Upper lobe of left lung (tissue), 6 donors: Measurements from ENCODE around the gene ERN2. TPM values are rescaled to one million over a fixed set of nuclear protein-coding genes. Genes with fewer than 3 reads are reported as not detected.
A peak's percentile ranks its signal among the peaks of the same experiment; 100 is the strongest.

Experiments used
- ATAC-seq, 2 donors: fragments of 200-7000 bp; cut with Tn5 transposase; one replicate each; pipeline ENCODE4 v1.9.1; 2022; ENCODE audit warnings: mild to moderate bottlenecking in 2 of 2, moderate library complexity in 2 of 2; ENCODE audit not compliant: low FRiP score in 2 of 2
- DNase-seq, 2 donors: peaks; one replicate each; pipeline ENCODE4 v3.0.0-alpha.2; 2019 to 2020
- H3K27ac ChIP-seq, 4 donors: fragments of 200-600 bp; sonication (generic); one replicate each; pipeline ENCODE4 v1.5.1; 2016 to 2019
- H3K27me3 ChIP-seq, 4 donors: fragments of 200-600 bp; sonication (generic); one replicate each; pipeline ENCODE4 v1.5.1; 2017 to 2019
- H3K36me3 ChIP-seq, 4 donors: fragments of 200-600 bp; sonication (generic); one replicate each; pipeline ENCODE4 v1.5.1; 2016 to 2019
- H3K4me1 ChIP-seq, 4 donors: fragments of 200-600 bp; sonication (generic); one replicate each; pipeline ENCODE4 v1.5.1; 2018 to 2019
- H3K4me3 ChIP-seq, 4 donors: fragments of 200-600 bp; sonication (generic); one replicate each; pipeline ENCODE4 v1.5.1; 2017 to 2019; ENCODE audit warnings: mild to moderate bottlenecking in 2 of 4, moderate library complexity in 1 of 4
- H3K9me3 ChIP-seq, 4 donors: fragments of 200-600 bp; sonication (generic); one replicate each; pipeline ENCODE4 v1.5.1; 2018 to 2019
- CTCF ChIP-seq, 6 experiments: fragments of 450-650 bp in 4 of 6; fragments of 200-600 bp in 2 of 6; sonication (generic) in 2 of 6; IDR thresholded peaks; one replicate each; pipeline ENCODE4 v1.5.1; 2016 to 2019; ENCODE audit warnings: antibody characterized with exemption in 6 of 6
- EP300 ChIP-seq, 4 donors: sonication (generic); formaldehyde crosslinking; IDR thresholded peaks; one replicate each; pipeline ENCODE4 v1.5.1; 2017; ENCODE audit warnings: antibody characterized with exemption in 4 of 4, control low read depth in 2 of 4
- POLR2A ChIP-seq, 4 donors: fragments of 450-650 bp; IDR thresholded peaks; one replicate each; pipeline ENCODE4 v1.5.1; 2016 to 2017; ENCODE audit warnings: antibody characterized with exemption in 4 of 4, mild to moderate bottlenecking in 2 of 4
- POLR2AphosphoS5 ChIP-seq, 2 donors: sonication (generic); formaldehyde crosslinking; IDR thresholded peaks; one replicate each; pipeline ENCODE4 v1.5.1; 2017; ENCODE audit warnings: antibody characterized with exemption in 2 of 2
- WGBS, 2 donors: methylation state at CpG; one replicate each; pipeline ENCODE4 v1.1.5; 2017 to 2018; 5-methylcytosine and 5-hydroxymethylcytosine counted together
- total RNA-seq, 6 donors: library from RNA; depleted of rRNA in 4 of 6; stranded (reverse); fragments of >200 nt in 4 of 6; gene quantifications; one replicate each; pipeline versions ENCODE4 v1.1.0 to v1.2.1, GENCODE V29; 2016 to 2021
- donor health status: DM: no; HTN: no; CAD: no; lungs with moderate emphysema.
- donor health status: DM: no; HTN: yes; CAD: no; lungs with severe emphysema.

The ERN2 gene
- total RNA-seq, 6 donors from 2014 or later, result 0.46 to 9.6 (median 1.3) TPM

GRCh38 chr16:23694644-23695373 lies 18.2 kb downstream of the ERN2 start:
- 15 to 20% methylated on average over 27 of the region's 32 CpGs for WGBS, 2 donors
- peak overlapping the region in 2 of 4 donors; percentile 14 to 27 for H3K4me3 ChIP-seq

GRCh38 chr16:23694265-23694643 lies 18.8 kb downstream of the ERN2 start:
- ATAC-seq (no peak), DNase-seq (no peak)
- no peak overlapping the region for H3K27ac ChIP-seq
- peaks cover 0 to 7% (median 6%) of the 10 kb centered on the region in 4 donors for H3K4me1 ChIP-seq
- TF ChIP-seq POLR2A (IDR thresholded peaks at IDR 0.05) (no peak), POLR2AphosphoS5 (IDR thresholded peaks at IDR 0.05) (no peak), EP300 (IDR thresholded peaks at IDR 0.05) (no peak), CTCF (IDR thresholded peaks at IDR 0.05) (no peak)
- H3K36me3 ChIP-seq, result peaks cover 6 to 25% (median 22%) of the 10 kb centered on the region in 4 donors
- no peaks in the 10 kb centered on the region for H3K9me3 ChIP-seq
- no peak overlapping the region for H3K4me3 ChIP-seq
- no peaks in the 10 kb centered on the region for H3K27me3 ChIP-seq
- WGBS, 2 donors, result 92 to 100% methylated on average over 4 of the region's 4 CpGs

More at GRCh38 chr16:23694644-23695373, 18.2 kb downstream of the ERN2 start:
- H3K36me3 ChIP-seq, result peaks cover 2 to 20% (median 17%) of the 10 kb centered on the region in 4 donors
- ATAC-seq (peak in 1 of 2 donors; percentile 25), DNase-seq (peak in 1 of 2 donors; percentile 56)
- H3K4me1 ChIP-seq, result peaks cover 0 to 7% (median 6%) of the 10 kb centered on the region in 4 donors
- H3K27me3 ChIP-seq, result no peaks in the 10 kb centered on the region
- no peak overlapping the region for H3K27ac ChIP-seq
- TF ChIP-seq CTCF (IDR thresholded peaks at IDR 0.05) (no peak), POLR2A (IDR thresholded peaks at IDR 0.05) (no peak), POLR2AphosphoS5 (IDR thresholded peaks at IDR 0.05) (no peak), EP300 (IDR thresholded peaks at IDR 0.05) (no peak)
- H3K9me3 ChIP-seq, result no peaks in the 10 kb centered on the region

- TF ChIP-seq EP300 (IDR thresholded peaks at IDR 0.05) (no peak), POLR2A (IDR thresholded peaks at IDR 0.05) (no peak), CTCF (IDR thresholded peaks at IDR 0.05) (no peak), POLR2AphosphoS5 (IDR thresholded peaks at IDR 0.05) (no peak)
- Histone ChIP-seq H3K27ac (no peak overlapping the region), H3K4me1 (peaks cover 0 to 7% (median 6%) of the 10 kb centered on the region in 4 donors), H3K4me3 (no peak overlapping the region), H3K27me3 (no peaks in the 10 kb centered on the region), H3K9me3 (no peaks in the 10 kb centered on the region), H3K36me3 (peaks cover 9 to 45% (median 36%) of the 10 kb centered on the region in 4 donors)
- 82 to 97% methylated on average over 5 to 6 of the region's 6 CpGs for WGBS, 2 donors
- ATAC-seq (no peak), DNase-seq (no peak)
These were observed 20.7 kb downstream of the ERN2 start for GRCh38 chr16:23692190-23692837.

GRCh38 chr16:23691483-23692189 lies 21.4 kb downstream of the ERN2 start:
- H3K4me1 ChIP-seq, result peaks cover 0 to 7% (median 6%) of the 10 kb centered on the region in 4 donors
- H3K4me3 ChIP-seq, result no peak overlapping the region
- WGBS, 2 donors, result 91 to 100% methylated on average over 7 to 10 of the region's 10 CpGs
- H3K27ac ChIP-seq, result no peak overlapping the region
- H3K9me3 ChIP-seq, result no peaks in the 10 kb centered on the region
- H3K36me3 ChIP-seq, result peaks cover 11 to 52% (median 40%) of the 10 kb centered on the region in 4 donors
- ATAC-seq (no peak), DNase-seq (peak in 1 of 2 donors; percentile 56)
- no peaks in the 10 kb centered on the region for H3K27me3 ChIP-seq
- TF ChIP-seq POLR2AphosphoS5 (IDR thresholded peaks at IDR 0.05) (no peak), POLR2A (IDR thresholded peaks at IDR 0.05) (no peak), CTCF (IDR thresholded peaks at IDR 0.05) (no peak), EP300 (IDR thresholded peaks at IDR 0.05) (no peak)
